HepG2 (cell line): Measurements from ENCODE around the gene ADCY1. TPM values are rescaled to one million over a fixed set of nuclear protein-coding genes. Genes with fewer than 3 reads are reported as not detected.

Experiments
- CCDC6 ChIP-seq: sonication (generic); formaldehyde crosslinking; IDR thresholded peaks from 2 replicates; pipeline ENCODE4 v1.8.1; 2022; ENCODE audit warnings: mild to moderate bottlenecking, missing genetic modification reagents, moderate library complexity
- KDM2A ChIP-seq: sonication (generic); formaldehyde crosslinking; IDR thresholded peaks from 2 replicates; pipeline ENCODE4 v1.4.0; 2020; ENCODE audit warnings: low read depth, missing genetic modification reagents, borderline replicate concordance
- KDM3A ChIP-seq: IDR thresholded peaks from 2 replicates; pipeline ENCODE4 v1.6.1; 2018; ENCODE audit warnings: low read depth, missing compliant biosample characterization
- LCORL ChIP-seq, 2 experiments: fragments of 450-650 bp in 1 of 2; sonication (generic) in 1 of 2; formaldehyde crosslinking in 1 of 2; IDR thresholded peaks; 2 replicates each; pipeline versions ENCODE4 v1.5.0 to v1.6.1; 2017 to 2020; ENCODE audit warnings: antibody characterized with exemption in 1 of 2, missing genetic modification reagents in 1 of 2
- MTA3 ChIP-seq: sonication (generic); formaldehyde crosslinking; IDR thresholded peaks from 2 replicates; pipeline ENCODE4 v1.4.0; 2020; ENCODE audit warnings: missing genetic modification reagents
- NCOR1 ChIP-seq: fragments of 200-600 bp; sonication (generic); IDR thresholded peaks from 2 replicates; pipeline ENCODE4 v1.7.0; 2017; ENCODE audit warnings: antibody characterized with exemption, low read length, borderline replicate concordance
- PAX8 ChIP-seq: sonication (generic); formaldehyde crosslinking; IDR thresholded peaks from 2 replicates; pipeline ENCODE4 v1.8.0; 2022; ENCODE audit warnings: mild to moderate bottlenecking, missing genetic modification reagents, borderline replicate concordance
- TCF7L2 ChIP-seq: IDR thresholded peaks from 2 replicates; pipeline ENCODE4 v1.6.1; 2011; ENCODE audit warnings: mild to moderate bottlenecking, low read depth, low read length, moderate library complexity
- ZC3H13 ChIP-seq: sonication (generic); formaldehyde crosslinking; IDR thresholded peaks from 2 replicates; pipeline ENCODE4 v1.8.1; 2023; ENCODE audit warnings: mild to moderate bottlenecking, missing genetic modification reagents, moderate library complexity
- ZNF788 ChIP-seq: sonication (generic); formaldehyde crosslinking; IDR thresholded peaks from 2 replicates; pipeline ENCODE4 v1.5.0; 2020; ENCODE audit warnings: mild to moderate bottlenecking, missing genetic modification reagents, borderline replicate concordance
- polyA plus RNA-seq, 8 experiments: library from polyadenylated mRNA; depleted of rRNA in 3 of 8; stranded (reverse) in 7 of 8; unstranded in 1 of 8; fragments of >200 nt; fragmentation: Illumina TruSeq in 4 of 8; extraction: Trizol in 4 of 8; gene quantifications; 2 replicates each; pipeline versions ENCODE4 v1.2.1 to v1.2.3, GENCODE V29; 2011 to 2016; ENCODE audit warnings: low read depth in 4 of 8, missing spikeins in 1 of 8, mixed read lengths in 1 of 8; ENCODE audit not compliant: insufficient read depth in 1 of 8
- total RNA-seq, 5 experiments: library from RNA; depleted of rRNA; stranded (reverse); fragments of >200 nt; fragmentation: Illumina TruSeq; extraction: Trizol; gene quantifications; 2 replicates each; pipeline ENCODE4 v1.2.3, GENCODE V29; 2016; ENCODE audit warnings: low read depth in 1 of 5
- TF ChIP-seq, protein P1 (sequence below): sonication (generic); formaldehyde crosslinking; IDR thresholded peaks from 2 replicates; pipeline ENCODE4 v1.4.0; 2020; ENCODE audit warnings: mild to moderate bottlenecking, missing genetic modification reagents
- TF ChIP-seq, protein P2 (sequence below): sonication (generic); formaldehyde crosslinking; IDR thresholded peaks from 2 replicates; pipeline ENCODE4 v1.4.0; 2020; ENCODE audit warnings: mild to moderate bottlenecking, low read depth, missing genetic modification reagents
- TF ChIP-seq, protein P3 (sequence below), 2 experiments: sonication (generic) in 1 of 2; formaldehyde crosslinking in 1 of 2; IDR thresholded peaks; 2 replicates each; pipeline versions ENCODE4 v1.6.1 to v1.9.0; 2014 to 2022; ENCODE audit warnings: antibody characterized with exemption in 1 of 2, borderline replicate concordance in 1 of 2, inconsistent platforms in 1 of 2, low read depth in 1 of 2, missing genetic modification reagents in 1 of 2
- TF ChIP-seq, protein P4 (sequence below): sonication (generic); formaldehyde crosslinking; IDR thresholded peaks from 2 replicates; pipeline ENCODE4 v1.4.0; 2020; ENCODE audit warnings: missing genetic modification reagents, low read depth, mild to moderate bottlenecking, borderline replicate concordance
- TF ChIP-seq, protein P5 (sequence below): sonication (generic); formaldehyde crosslinking; IDR thresholded peaks from 2 replicates; pipeline ENCODE4 v1.4.0; 2020; ENCODE audit warnings: missing genetic modification reagents

Gene ADCY1
- total and polyA plus RNA-seq, 2 of the 13 experiments (the other 11 are each of a cell fraction or from before 2014, with no cell fraction given): 0.80 to 1.2 TPM

DNA sequence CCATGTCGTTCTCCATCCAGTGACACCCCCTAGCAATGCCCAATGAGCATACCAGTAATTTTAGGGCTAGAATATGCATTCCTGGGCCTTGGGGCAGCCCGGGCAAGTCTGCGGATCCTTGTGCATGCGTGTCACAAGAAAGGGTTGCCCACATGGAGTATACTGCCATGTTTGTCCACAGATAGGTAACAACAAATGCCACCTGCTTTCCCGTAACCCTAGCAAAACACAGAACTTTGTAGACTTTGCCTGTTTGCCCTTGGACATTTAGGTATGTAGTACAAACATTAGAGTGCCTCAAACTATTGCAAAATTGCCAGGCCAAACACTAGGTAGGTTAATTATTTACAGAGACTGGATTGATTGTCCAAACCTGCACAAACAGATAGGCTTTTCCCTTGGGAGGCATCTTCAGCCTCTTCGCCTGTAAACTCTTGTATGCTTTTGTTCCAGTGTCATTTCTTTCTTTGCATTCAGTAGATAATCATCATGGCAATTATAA, 117.0 kb downstream of the ADCY1 start (continued):
- TF ChIP-seq KDM3A (CRISPR knock-in tag): peak; percentile 84; the same call in 1 of the 2 replicates
- no peak for TF ChIP-seq TCF7L2
- peak; percentile 84; the same call in 1 of the 2 replicates for TF ChIP-seq ZC3H13 (CRISPR knock-in tag)
- TF ChIP-seq KDM2A (CRISPR knock-in tag): no peak; the same call in 1 of the 2 replicates
- TF ChIP-seq, protein P1, sequence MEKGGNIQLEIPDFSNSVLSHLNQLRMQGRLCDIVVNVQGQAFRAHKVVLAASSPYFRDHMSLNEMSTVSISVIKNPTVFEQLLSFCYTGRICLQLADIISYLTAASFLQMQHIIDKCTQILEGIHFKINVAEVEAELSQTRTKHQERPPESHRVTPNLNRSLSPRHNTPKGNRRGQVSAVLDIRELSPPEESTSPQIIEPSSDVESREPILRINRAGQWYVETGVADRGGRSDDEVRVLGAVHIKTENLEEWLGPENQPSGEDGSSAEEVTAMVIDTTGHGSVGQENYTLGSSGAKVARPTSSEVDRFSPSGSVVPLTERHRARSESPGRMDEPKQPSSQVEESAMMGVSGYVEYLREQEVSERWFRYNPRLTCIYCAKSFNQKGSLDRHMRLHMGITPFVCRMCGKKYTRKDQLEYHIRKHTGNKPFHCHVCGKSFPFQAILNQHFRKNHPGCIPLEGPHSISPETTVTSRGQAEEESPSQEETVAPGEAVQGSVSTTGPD: peak; percentile 94
- TF ChIP-seq, protein P2, sequence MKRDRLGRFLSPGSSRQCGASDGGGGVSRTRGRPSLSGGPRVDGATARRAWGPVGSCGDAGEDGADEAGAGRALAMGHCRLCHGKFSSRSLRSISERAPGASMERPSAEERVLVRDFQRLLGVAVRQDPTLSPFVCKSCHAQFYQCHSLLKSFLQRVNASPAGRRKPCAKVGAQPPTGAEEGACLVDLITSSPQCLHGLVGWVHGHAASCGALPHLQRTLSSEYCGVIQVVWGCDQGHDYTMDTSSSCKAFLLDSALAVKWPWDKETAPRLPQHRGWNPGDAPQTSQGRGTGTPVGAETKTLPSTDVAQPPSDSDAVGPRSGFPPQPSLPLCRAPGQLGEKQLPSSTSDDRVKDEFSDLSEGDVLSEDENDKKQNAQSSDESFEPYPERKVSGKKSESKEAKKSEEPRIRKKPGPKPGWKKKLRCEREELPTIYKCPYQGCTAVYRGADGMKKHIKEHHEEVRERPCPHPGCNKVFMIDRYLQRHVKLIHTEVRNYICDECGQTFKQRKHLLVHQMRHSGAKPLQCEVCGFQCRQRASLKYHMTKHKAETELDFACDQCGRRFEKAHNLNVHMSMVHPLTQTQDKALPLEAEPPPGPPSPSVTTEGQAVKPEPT: no peak
- 0 out of 2 replicates have a peak, but pooled peaks have one; percentile 68 for TF ChIP-seq PAX8 (CRISPR knock-in tag)
- TF ChIP-seq MTA3: no peak
- TF ChIP-seq, protein P3, sequence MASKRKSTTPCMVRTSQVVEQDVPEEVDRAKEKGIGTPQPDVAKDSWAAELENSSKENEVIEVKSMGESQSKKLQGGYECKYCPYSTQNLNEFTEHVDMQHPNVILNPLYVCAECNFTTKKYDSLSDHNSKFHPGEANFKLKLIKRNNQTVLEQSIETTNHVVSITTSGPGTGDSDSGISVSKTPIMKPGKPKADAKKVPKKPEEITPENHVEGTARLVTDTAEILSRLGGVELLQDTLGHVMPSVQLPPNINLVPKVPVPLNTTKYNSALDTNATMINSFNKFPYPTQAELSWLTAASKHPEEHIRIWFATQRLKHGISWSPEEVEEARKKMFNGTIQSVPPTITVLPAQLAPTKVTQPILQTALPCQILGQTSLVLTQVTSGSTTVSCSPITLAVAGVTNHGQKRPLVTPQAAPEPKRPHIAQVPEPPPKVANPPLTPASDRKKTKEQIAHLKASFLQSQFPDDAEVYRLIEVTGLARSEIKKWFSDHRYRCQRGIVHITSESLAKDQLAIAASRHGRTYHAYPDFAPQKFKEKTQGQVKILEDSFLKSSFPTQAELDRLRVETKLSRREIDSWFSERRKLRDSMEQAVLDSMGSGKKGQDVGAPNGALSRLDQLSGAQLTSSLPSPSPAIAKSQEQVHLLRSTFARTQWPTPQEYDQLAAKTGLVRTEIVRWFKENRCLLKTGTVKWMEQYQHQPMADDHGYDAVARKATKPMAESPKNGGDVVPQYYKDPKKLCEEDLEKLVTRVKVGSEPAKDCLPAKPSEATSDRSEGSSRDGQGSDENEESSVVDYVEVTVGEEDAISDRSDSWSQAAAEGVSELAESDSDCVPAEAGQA (IDR thresholded peaks at IDR 0.05; ENCODE audit: low read depth): no peak
- TF ChIP-seq, protein P3 (CRISPR knock-in tag; IDR thresholded peaks at IDR 0.05; ENCODE audit: borderline replicate concordance): peak; percentile 83; the same call in 1 of the 2 replicates
- TF ChIP-seq, protein P4, sequence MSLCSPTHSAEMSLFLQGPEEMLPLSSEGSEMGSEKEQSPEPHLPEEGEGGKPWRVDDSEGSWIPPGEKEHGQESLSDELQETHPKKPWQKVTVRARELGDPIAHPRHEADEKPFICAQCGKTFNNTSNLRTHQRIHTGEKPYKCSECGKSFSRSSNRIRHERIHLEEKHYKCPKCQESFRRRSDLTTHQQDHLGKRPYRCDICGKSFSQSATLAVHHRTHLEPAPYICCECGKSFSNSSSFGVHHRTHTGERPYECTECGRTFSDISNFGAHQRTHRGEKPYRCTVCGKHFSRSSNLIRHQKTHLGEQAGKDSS (CRISPR knock-in tag): no peak
- TF ChIP-seq, protein P5, sequence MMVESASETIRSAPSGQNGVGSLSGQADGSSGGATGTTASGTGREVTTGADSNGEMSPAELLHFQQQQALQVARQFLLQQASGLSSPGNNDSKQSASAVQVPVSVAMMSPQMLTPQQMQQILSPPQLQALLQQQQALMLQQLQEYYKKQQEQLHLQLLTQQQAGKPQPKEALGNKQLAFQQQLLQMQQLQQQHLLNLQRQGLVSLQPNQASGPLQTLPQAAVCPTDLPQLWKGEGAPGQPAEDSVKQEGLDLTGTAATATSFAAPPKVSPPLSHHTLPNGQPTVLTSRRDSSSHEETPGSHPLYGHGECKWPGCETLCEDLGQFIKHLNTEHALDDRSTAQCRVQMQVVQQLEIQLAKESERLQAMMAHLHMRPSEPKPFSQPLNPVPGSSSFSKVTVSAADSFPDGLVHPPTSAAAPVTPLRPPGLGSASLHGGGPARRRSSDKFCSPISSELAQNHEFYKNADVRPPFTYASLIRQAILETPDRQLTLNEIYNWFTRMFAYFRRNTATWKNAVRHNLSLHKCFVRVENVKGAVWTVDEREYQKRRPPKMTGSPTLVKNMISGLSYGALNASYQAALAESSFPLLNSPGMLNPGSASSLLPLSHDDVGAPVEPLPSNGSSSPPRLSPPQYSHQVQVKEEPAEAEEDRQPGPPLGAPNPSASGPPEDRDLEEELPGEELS (CRISPR knock-in tag): peak; percentile 100
- peak; percentile 59; the same call in 1 of the 2 replicates for TF ChIP-seq ZNF788 (CRISPR knock-in tag)
- TF ChIP-seq LCORL (IDR thresholded peaks at IDR 0.05): peak; percentile 92; the same call in 1 of the 2 replicates
- peak; percentile 91 for TF ChIP-seq LCORL (CRISPR knock-in tag; IDR thresholded peaks at IDR 0.05)
- peak; percentile 79; the same call in 1 of the 2 replicates for TF ChIP-seq CCDC6 (CRISPR knock-in tag)
- peak; percentile 97 for TF ChIP-seq NCOR1
